H9 (cell line): Measurements from ENCODE around the gene TRMT44. TPM values are rescaled to one million over a fixed set of nuclear protein-coding genes. Genes with fewer than 3 reads are reported as not detected.

Experiments used
- DNase-seq: peaks from one replicate; pipeline ENCODE4 v3.0.0-alpha.2; 2017
- H2AFZ ChIP-seq: one replicate; pipeline ENCODE4 v1.6.1; 2013; ENCODE audit warnings: mild to moderate bottlenecking, low read length, control low read depth, moderate library complexity
- H2AK5ac ChIP-seq: 2 replicates; pipeline ENCODE4 v1.6.1; 2013; ENCODE audit warnings: low read length, control low read depth, mixed read lengths; ENCODE audit not compliant: insufficient read length
- H2BK120ac ChIP-seq: one replicate; pipeline ENCODE4 v1.6.1; 2013; ENCODE audit warnings: low read depth, mild to moderate bottlenecking, low read length, control low read depth, inconsistent platforms; ENCODE audit not compliant: poor library complexity, severe bottlenecking
- H2BK12ac ChIP-seq: 2 replicates; pipeline ENCODE4 v1.6.1; 2013; ENCODE audit warnings: low read length, control low read depth, mixed read lengths, low read depth; ENCODE audit not compliant: insufficient read length
- H2BK15ac ChIP-seq: 2 replicates; pipeline ENCODE4 v1.6.1; 2013; ENCODE audit warnings: low read depth, low read length, control low read depth
- H2BK20ac ChIP-seq: one replicate; pipeline ENCODE4 v1.6.1; 2013; ENCODE audit warnings: low read depth, mild to moderate bottlenecking, low read length, control low read depth, inconsistent platforms; ENCODE audit not compliant: poor library complexity, severe bottlenecking
- H2BK5ac ChIP-seq: 2 replicates; pipeline ENCODE4 v1.6.1; 2013; ENCODE audit warnings: low read length, control low read depth, mixed read lengths; ENCODE audit not compliant: insufficient read length
- H3K14ac ChIP-seq: 2 replicates; pipeline ENCODE4 v1.6.1; 2013; ENCODE audit warnings: low read length, control low read depth; ENCODE audit not compliant: insufficient read depth
- H3K18ac ChIP-seq: 2 replicates; pipeline ENCODE4 v1.6.1; 2013; ENCODE audit warnings: low read depth, mild to moderate bottlenecking, mixed read lengths, low read length, control low read depth; ENCODE audit not compliant: insufficient read length
- H3K23ac ChIP-seq: 2 replicates; pipeline ENCODE4 v1.6.1; 2013; ENCODE audit warnings: low read length, control low read depth, mixed read lengths, low read depth; ENCODE audit not compliant: insufficient read length
- H3K23me2 ChIP-seq: 2 replicates; pipeline ENCODE4 v1.6.1; 2013; ENCODE audit warnings: low read depth, mild to moderate bottlenecking, mixed read lengths, low read length, control low read depth; ENCODE audit not compliant: insufficient read length, poor library complexity, severe bottlenecking
- H3K27ac ChIP-seq: 2 replicates; pipeline ENCODE4 v1.5.1; 2013; ENCODE audit warnings: low read length, control low read depth, mixed read lengths, low read depth; ENCODE audit not compliant: insufficient read length
- H3K27me3 ChIP-seq: 2 replicates; pipeline ENCODE4 v1.6.1; 2013; ENCODE audit warnings: low read length, control low read depth, inconsistent platforms; ENCODE audit not compliant: insufficient read depth
- H3K4ac ChIP-seq: 2 replicates; pipeline ENCODE4 v1.6.1; 2013; ENCODE audit warnings: low read depth, mild to moderate bottlenecking, control low read depth, inconsistent platforms, low read length, moderate library complexity
- H3K4me1 ChIP-seq: 2 replicates; pipeline ENCODE4 v1.6.1; 2013; ENCODE audit warnings: low read length, control low read depth, inconsistent platforms; ENCODE audit not compliant: insufficient read depth
- H3K4me2 ChIP-seq: 2 replicates; pipeline ENCODE4 v1.6.1; 2013; ENCODE audit warnings: low read length, control low read depth, mixed read lengths; ENCODE audit not compliant: insufficient read length, insufficient read depth
- H3K56ac ChIP-seq: 2 replicates; pipeline ENCODE4 v1.6.1; 2013; ENCODE audit warnings: low read depth, mild to moderate bottlenecking, mixed read lengths, low read length, control low read depth; ENCODE audit not compliant: insufficient read length
- H3K79me1 ChIP-seq: 2 replicates; pipeline ENCODE4 v1.6.1; 2013; ENCODE audit warnings: low read depth, mild to moderate bottlenecking, moderate library complexity, low read length, control low read depth, inconsistent platforms; ENCODE audit not compliant: insufficient read depth, poor library complexity, severe bottlenecking
- H3K79me2 ChIP-seq: 2 replicates; pipeline ENCODE4 v1.6.1; 2013; ENCODE audit warnings: low read length, control low read depth, inconsistent platforms; ENCODE audit not compliant: insufficient read depth
- H3K9ac ChIP-seq: 2 replicates; pipeline ENCODE4 v1.6.1; 2013; ENCODE audit warnings: low read length, control low read depth, mixed read lengths; ENCODE audit not compliant: insufficient read length; ENCODE audit errors: extremely low read depth
- H3K9me3 ChIP-seq: one replicate; pipeline ENCODE4 v1.6.1; 2013; ENCODE audit warnings: low read depth, low read length, inconsistent platforms; ENCODE audit not compliant: control insufficient read depth
- H3T11ph ChIP-seq: one replicate; pipeline ENCODE4 v1.6.1; 2013; ENCODE audit warnings: mild to moderate bottlenecking, low read length, control low read depth, inconsistent platforms
- H4K20me1 ChIP-seq: one replicate; pipeline ENCODE4 v1.6.1; 2013; ENCODE audit not compliant: control insufficient read depth, insufficient read length, insufficient read depth
- H4K5ac ChIP-seq: 2 replicates; pipeline ENCODE4 v1.6.1; 2013; ENCODE audit warnings: low read depth, mild to moderate bottlenecking, mixed read lengths, low read length, control low read depth; ENCODE audit not compliant: insufficient read length
- H4K8ac ChIP-seq: replicated peaks from 2 replicates; pipeline ENCODE4 v1.6.1; 2013; ENCODE audit warnings: low read length, control low read depth, mixed read lengths, low read depth; ENCODE audit not compliant: insufficient read length
- H4K91ac ChIP-seq: 2 replicates; pipeline ENCODE4 v1.6.1; 2013; ENCODE audit warnings: low read depth, mild to moderate bottlenecking, moderate library complexity, mixed read lengths, low read length, control low read depth; ENCODE audit not compliant: insufficient read length
- H3K27ac Mint-ChIP-seq, 3 experiments: 2 replicates in 2 of 3; 3 replicates in 1 of 3; pipeline ENCODE4 v1.8.0; 2020 to 2021; ENCODE audit warnings: mixed read lengths in 3 of 3, mild to moderate bottlenecking in 1 of 3, moderate library complexity in 1 of 3
- H3K27me3 Mint-ChIP-seq: 2 replicates; pipeline ENCODE4 v1.8.0; 2021; ENCODE audit warnings: low read depth, mild to moderate bottlenecking, moderate library complexity, mixed read lengths
- H3K36me3 Mint-ChIP-seq, 3 experiments: 2 replicates in 2 of 3; 3 replicates in 1 of 3; pipeline ENCODE4 v1.8.0; 2020 to 2021; ENCODE audit warnings: low read depth in 3 of 3, mixed read lengths in 3 of 3; ENCODE audit not compliant: insufficient read depth in 1 of 3
- H3K4me1 Mint-ChIP-seq, 2 experiments: 2 replicates each; pipeline ENCODE4 v1.8.0; 2020; ENCODE audit warnings: mixed read lengths in 2 of 2
- H3K4me3 Mint-ChIP-seq, 2 experiments: 2 replicates in 1 of 2; 3 replicates in 1 of 2; pipeline ENCODE4 v1.8.0; 2020 to 2021; ENCODE audit warnings: mild to moderate bottlenecking in 2 of 2, mixed read lengths in 2 of 2, moderate library complexity in 1 of 2
- H3K9me3 Mint-ChIP-seq, 2 experiments: 2 replicates in 1 of 2; 3 replicates in 1 of 2; pipeline ENCODE4 v1.8.0; 2020; ENCODE audit warnings: mild to moderate bottlenecking in 2 of 2, mixed read lengths in 2 of 2, moderate library complexity in 1 of 2
- CTCF ChIP-seq: fragments of 200-600 bp; sonication (generic); conservative IDR thresholded peaks from 3 replicates; pipeline ENCODE4 v1.8.0; 2021; ENCODE audit warnings: antibody characterized with exemption, mild to moderate bottlenecking
- WGBS: extraction: QIAGEN DNeasy Blood & Tissue Kit; methylation state at CpG from one replicate; pipeline ENCODE4 v1.1.7; 2013; ENCODE audit warnings: missing lambda C conversion rate, low lambda C conversion rate, mixed read lengths; ENCODE audit not compliant: insufficient read length; ENCODE audit errors: extremely low coverage; 5-methylcytosine and 5-hydroxymethylcytosine counted together
- total RNA-seq: library from RNA; stranded (reverse); gene quantifications from 2 replicates; pipeline ENCODE4 v1.2.1, GENCODE V29; 2021

Gene TRMT44
- total RNA-seq, 1 experiment from 2014 or later = 22.8 TPM

DNA sequence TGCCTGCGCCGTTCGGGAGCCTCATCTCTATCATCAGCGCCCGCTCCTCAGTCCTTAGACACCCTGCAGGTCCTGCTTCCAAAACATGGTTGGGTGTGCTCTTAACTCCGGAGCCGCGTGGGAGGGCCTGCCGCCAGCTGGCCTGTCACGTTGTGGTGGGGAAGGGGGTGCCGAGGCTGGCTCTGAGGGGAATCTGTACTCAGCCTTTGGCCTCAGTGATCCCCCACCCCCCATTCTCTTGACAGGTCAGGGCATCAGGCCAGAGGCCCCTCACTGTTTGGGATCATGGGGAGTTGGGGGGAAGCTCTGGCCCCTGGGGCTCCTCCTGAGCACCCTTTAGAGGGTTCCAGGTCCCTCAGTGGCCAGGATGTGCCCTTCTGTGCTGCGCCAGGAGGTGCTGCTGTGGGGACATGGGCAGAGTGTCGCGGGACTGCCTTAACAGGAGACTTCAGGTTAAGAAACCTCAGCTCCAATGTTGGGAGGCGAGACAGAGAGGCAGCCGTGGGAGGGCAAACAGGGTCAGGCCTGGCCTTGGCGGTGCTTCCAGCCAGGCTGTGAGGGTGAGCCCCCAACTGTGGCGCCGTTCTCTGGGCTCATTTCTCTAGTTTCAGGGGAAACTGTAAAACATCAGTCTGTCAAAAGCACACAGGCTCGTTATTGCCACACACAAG is 33.5 kb downstream of the TRMT44 start:
- no peak overlapping the region for H3T11ph ChIP-seq
- no peak overlapping the region for H2BK12ac ChIP-seq
- H4K8ac ChIP-seq = no peak overlapping the region
- no peak overlapping the region for H3K4me2 ChIP-seq
- H3K27me3 Mint-ChIP-seq = no peaks in the 10 kb centered on the region
- H3K4ac ChIP-seq = no peak overlapping the region
- H2BK20ac ChIP-seq = no peak overlapping the region
- TF ChIP-seq CTCF = no peak
- no peak overlapping the region for H2BK15ac ChIP-seq
- H3K9me3 Mint-ChIP-seq = no peaks in the 10 kb centered on the region
- H3K27ac Mint-ChIP-seq = peak overlapping the region in 1 of 3 experiments; percentile 68; a peak in 2 of 7 replicates
- H2AFZ ChIP-seq = no peak overlapping the region
- no peak overlapping the region for H3K14ac ChIP-seq
- WGBS = no CpG with 5 or more reads among the region's 20 CpGs
- no peak overlapping the region for H4K5ac ChIP-seq
- no peak overlapping the region for H3K56ac ChIP-seq
- no peaks in the 10 kb centered on the region for H3K79me1 ChIP-seq
- no peak overlapping the region for H3K27ac ChIP-seq
- no peak overlapping the region for H3K4me3 Mint-ChIP-seq
- no peak overlapping the region for H3K18ac ChIP-seq
- no peaks in the 10 kb centered on the region for H3K79me2 ChIP-seq
- H2BK120ac ChIP-seq = no peak overlapping the region
- H4K20me1 ChIP-seq = no peaks in the 10 kb centered on the region
- no peak overlapping the region for H3K23ac ChIP-seq
- no peak for DNase-seq
- peaks cover 10 to 38% (median 28%) of the 10 kb centered on the region in 3 experiments; a peak in 6 of 7 replicates for H3K36me3 Mint-ChIP-seq
- no peak overlapping the region for H2BK5ac ChIP-seq
- no peaks in the 10 kb centered on the region for H3K27me3 ChIP-seq
- H3K4me1 ChIP-seq = no peaks in the 10 kb centered on the region
- no peak overlapping the region for H2AK5ac ChIP-seq
- no peaks in the 10 kb centered on the region for H3K23me2 ChIP-seq
- no peaks in the 10 kb centered on the region for H3K9me3 ChIP-seq
- no peak overlapping the region for H3K9ac ChIP-seq
- H4K91ac ChIP-seq = no peak overlapping the region
- peaks cover 14 to 16% of the 10 kb centered on the region in 2 experiments for H3K4me1 Mint-ChIP-seq
